Gastrocnemius medialis (tissue), 4 donors: ENCODE measurements around the gene ARHGAP19.

Source experiments
- CTCF ChIP-seq, 5 experiments: fragments of 450-650 bp in 3 of 5; fragments of 200-600 bp in 2 of 5; sonication (generic) in 2 of 5; IDR thresholded peaks in 4 of 5; conservative IDR thresholded peaks in 1 of 5; 1 replicate in 4 of 5; 2 replicates in 1 of 5; pipeline ENCODE4 v1.5.1; 2016 to 2019; ENCODE audit warnings: antibody characterized with exemption in 5 of 5, mild to moderate bottlenecking in 3 of 5, moderate library complexity in 3 of 5
- POLR2A ChIP-seq, 2 donors: fragments of 450-650 bp; IDR thresholded peaks; one replicate each; pipeline ENCODE4 v1.6.1; 2017; ENCODE audit warnings: antibody characterized with exemption in 2 of 2, mild to moderate bottlenecking in 2 of 2, moderate library complexity in 2 of 2

- TF ChIP-seq CTCF (IDR thresholded peaks at IDR 0.05 in 4 of 5, conservative IDR thresholded peaks at IDR 0.05 in 1 of 5) (no peak), POLR2A (IDR thresholded peaks at IDR 0.05) (no peak)
These were observed 118.1 kb downstream of the ARHGAP19 start for GRCh38 chr10:97174276-97174775.
